K562 (cell line): ENCODE data around the gene ATL2.

Experiments used
- CTCF ChIP-seq, 3 experiments: IDR thresholded peaks in 2 of 3; conservative IDR thresholded peaks in 1 of 3; 2 replicates each; pipeline ENCODE4 v1.5.1; 2011 to 2012; ENCODE audit warnings: low read length in 3 of 3, mild to moderate bottlenecking in 3 of 3, control low read depth in 2 of 3, improper control_type of control experiment in 1 of 3, inconsistent platforms in 1 of 3, low read depth in 1 of 3, mixed read lengths in 1 of 3, moderate library complexity in 1 of 3; ENCODE audit not compliant: insufficient read depth in 2 of 3
- DNMT1 ChIP-seq: fragments of 450-650 bp; IDR thresholded peaks from 2 replicates; pipeline ENCODE4 v1.6.1; 2016; ENCODE audit warnings: antibody characterized with exemption, mild to moderate bottlenecking
- EZH2 ChIP-seq: IDR thresholded peaks from 2 replicates; pipeline ENCODE4 v1.6.1; 2012; ENCODE audit warnings: low read depth, mild to moderate bottlenecking, inconsistent platforms, low read length, borderline replicate concordance
- FOXM1 ChIP-seq, 2 experiments: fragments of 450-650 bp in 1 of 2; sonication (generic) in 1 of 2; formaldehyde crosslinking in 1 of 2; IDR thresholded peaks; 2 replicates each; pipeline versions ENCODE4 v1.6.1 to v1.9.0; 2017 to 2022; ENCODE audit warnings: low read depth in 2 of 2, mild to moderate bottlenecking in 2 of 2, missing genetic modification reagents in 1 of 2, moderate library complexity in 1 of 2
- GATAD2A ChIP-seq: fragments of 450-650 bp; IDR thresholded peaks from 2 replicates; pipeline ENCODE4 v1.6.1; 2017
- HDGF ChIP-seq: fragments of 450-650 bp; IDR thresholded peaks from 2 replicates; pipeline ENCODE4 v1.6.1; 2016
- SIX5 ChIP-seq, 2 experiments: IDR thresholded peaks; 2 replicates each; pipeline ENCODE4 v1.6.1; 2011; ENCODE audit warnings: low read length in 2 of 2, borderline replicate concordance in 1 of 2, low read depth in 1 of 2, mild to moderate bottlenecking in 1 of 2, moderate library complexity in 1 of 2; ENCODE audit not compliant: insufficient read depth in 1 of 2
- U2AF2 ChIP-seq: fragments of 200-400 bp; formaldehyde crosslinking; optimal IDR thresholded peaks from 2 replicates; pipeline ENCODE3; 2017; ENCODE audit warnings: low read depth, mild to moderate bottlenecking, low read length
- ZKSCAN3 ChIP-seq: fragments of 250-450 bp; sonication (Bioruptor Pico); IDR thresholded peaks from 2 replicates; pipeline ENCODE4 v1.4.0; 2020
- ZNF668 ChIP-seq: fragments of 250-450 bp; sonication (Bioruptor Pico); IDR thresholded peaks from 2 replicates; pipeline ENCODE4 v1.8.0; 2022; ENCODE audit warnings: mild to moderate bottlenecking, inconsistent platforms
- TF ChIP-seq, protein P1 (sequence below), 2 experiments: IDR thresholded peaks; 2 replicates each; pipeline ENCODE4 v1.6.1; 2011; ENCODE audit warnings: borderline replicate concordance in 1 of 2, control low read depth in 1 of 2, low read depth in 1 of 2, low read length in 1 of 2, mild to moderate bottlenecking in 1 of 2, mixed read lengths in 1 of 2, moderate library complexity in 1 of 2; ENCODE audit not compliant: insufficient read depth in 1 of 2, insufficient read length in 1 of 2, poor library complexity in 1 of 2, severe bottlenecking in 1 of 2; ENCODE audit errors: extremely low read depth in 1 of 2

DNA sequence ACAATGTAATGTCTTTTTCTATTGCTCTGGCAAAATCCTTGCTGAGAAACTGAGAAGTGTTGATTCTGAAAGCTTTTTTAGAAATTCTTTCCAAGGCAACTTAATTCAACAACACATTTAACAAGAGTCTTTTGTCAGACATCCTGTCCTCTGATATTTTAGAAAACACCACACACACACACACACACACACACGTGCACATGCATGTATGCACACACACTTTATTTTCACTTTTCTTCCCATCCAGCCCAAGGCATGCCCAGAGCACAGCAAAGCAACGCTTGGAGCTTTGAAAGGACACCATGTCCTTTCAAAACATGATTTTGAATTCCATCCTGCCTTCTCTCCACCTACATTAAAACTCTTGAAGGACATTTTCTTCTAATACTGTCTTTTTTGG, 116.1 kb downstream of the ATL2 start:
- no peak for TF ChIP-seq EZH2
- TF ChIP-seq, protein P1, sequence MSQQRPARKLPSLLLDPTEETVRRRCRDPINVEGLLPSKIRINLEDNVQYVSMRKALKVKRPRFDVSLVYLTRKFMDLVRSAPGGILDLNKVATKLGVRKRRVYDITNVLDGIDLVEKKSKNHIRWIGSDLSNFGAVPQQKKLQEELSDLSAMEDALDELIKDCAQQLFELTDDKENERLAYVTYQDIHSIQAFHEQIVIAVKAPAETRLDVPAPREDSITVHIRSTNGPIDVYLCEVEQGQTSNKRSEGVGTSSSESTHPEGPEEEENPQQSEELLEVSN (IDR thresholded peaks at IDR 0.05; ENCODE audit: borderline replicate concordance in 1 of 2, extremely low read depth in 1 of 2, insufficient read depth in 1 of 2, insufficient read length in 1 of 2, low read depth in 1 of 2, low read length in 1 of 2, poor library complexity in 1 of 2, severe bottlenecking in 1 of 2), result no peak
- no peak for TF ChIP-seq CTCF (IDR thresholded peaks at IDR 0.05 in 2 of 3, conservative IDR thresholded peaks at IDR 0.05 in 1 of 3; ENCODE audit: insufficient read depth in 2 of 3, low read depth in 1 of 3, low read length in 3 of 3)
- no peak for TF ChIP-seq DNMT1
- no peak for TF ChIP-seq HDGF
- TF ChIP-seq GATAD2A, result no peak
- no peak for TF ChIP-seq SIX5 (IDR thresholded peaks at IDR 0.05; ENCODE audit: borderline replicate concordance in 1 of 2, insufficient read depth in 1 of 2, low read depth in 1 of 2, low read length in 2 of 2)
- TF ChIP-seq ZNF668 (CRISPR knock-in tag), result no peak
- no peak for TF ChIP-seq U2AF2
- TF ChIP-seq ZKSCAN3 (CRISPR knock-in tag), result no peak
- no peak for TF ChIP-seq FOXM1 (IDR thresholded peaks at IDR 0.05; ENCODE audit: low read depth)
- no peak for TF ChIP-seq FOXM1 (CRISPR knock-in tag; IDR thresholded peaks at IDR 0.05; ENCODE audit: low read depth)
